HG02938 (cell line): ENCODE data around the gene CNTF.
A peak's percentile ranks its signal among the peaks of the same experiment; 100 is the strongest.
"Not testable (repeated sequence)": the region's sequence is repeated elsewhere in the genome, so short reads cannot be mapped to it uniquely, and the experiment has no call there.

Source experiments
- ATAC-seq: cut with Tn5 transposase; IDR thresholded peaks from one replicate; pipeline ENCODE4 v1.9.1; 2021; ENCODE audit warnings: mild to moderate bottlenecking, moderate library complexity; ENCODE audit not compliant: unreplicated experiment

The CNTF gene, protein sequence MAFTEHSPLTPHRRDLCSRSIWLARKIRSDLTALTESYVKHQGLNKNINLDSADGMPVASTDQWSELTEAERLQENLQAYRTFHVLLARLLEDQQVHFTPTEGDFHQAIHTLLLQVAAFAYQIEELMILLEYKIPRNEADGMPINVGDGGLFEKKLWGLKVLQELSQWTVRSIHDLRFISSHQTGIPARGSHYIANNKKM

DNA sequence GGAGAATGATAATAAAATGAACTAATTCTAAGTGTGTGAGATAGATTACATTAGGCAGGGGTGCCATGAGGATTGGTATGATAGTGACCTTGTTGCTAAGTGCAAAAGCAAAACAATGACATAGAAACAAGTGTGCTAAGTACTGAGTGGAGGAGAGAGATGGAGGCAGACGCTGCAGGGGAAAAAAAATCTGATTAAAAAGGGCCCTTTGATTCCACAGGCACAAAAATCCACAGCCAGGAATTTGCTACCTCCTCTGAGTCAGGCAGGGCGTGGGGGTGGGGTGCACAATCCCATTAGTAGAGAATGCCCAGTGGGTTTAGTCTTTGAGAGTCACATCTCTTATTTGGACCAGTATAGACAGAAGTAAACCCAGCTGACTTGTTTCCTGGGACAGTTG lies at the start of gene CNTF:
CNTF (plus strand) TSS at position 322 of the 400 bp plus-strand sequence. CDS start 88 bp downstream, outside the sequence.
- no peak for ATAC-seq

DNA sequence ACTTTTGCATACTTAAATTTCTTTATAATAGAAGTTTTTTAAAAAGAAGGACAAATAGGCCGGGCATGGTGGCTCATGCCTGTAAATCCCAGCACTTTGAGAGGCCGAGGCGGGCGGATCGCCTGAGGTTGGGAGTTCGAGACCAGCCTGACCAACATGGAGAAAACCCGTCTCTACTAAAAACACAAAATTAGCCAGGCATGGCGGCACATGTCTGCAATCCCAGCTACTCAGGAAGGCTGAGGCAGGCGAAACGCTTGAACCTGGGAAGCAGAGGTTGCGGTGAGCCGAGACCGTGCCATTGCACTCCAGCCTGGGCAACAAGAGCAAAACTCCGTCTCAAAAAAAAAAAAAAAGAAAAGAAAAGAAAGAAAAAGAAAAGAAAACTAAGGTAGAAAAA lies 49.6 kb upstream of the CNTF start:
- not testable (repeated sequence) for ATAC-seq

DNA sequence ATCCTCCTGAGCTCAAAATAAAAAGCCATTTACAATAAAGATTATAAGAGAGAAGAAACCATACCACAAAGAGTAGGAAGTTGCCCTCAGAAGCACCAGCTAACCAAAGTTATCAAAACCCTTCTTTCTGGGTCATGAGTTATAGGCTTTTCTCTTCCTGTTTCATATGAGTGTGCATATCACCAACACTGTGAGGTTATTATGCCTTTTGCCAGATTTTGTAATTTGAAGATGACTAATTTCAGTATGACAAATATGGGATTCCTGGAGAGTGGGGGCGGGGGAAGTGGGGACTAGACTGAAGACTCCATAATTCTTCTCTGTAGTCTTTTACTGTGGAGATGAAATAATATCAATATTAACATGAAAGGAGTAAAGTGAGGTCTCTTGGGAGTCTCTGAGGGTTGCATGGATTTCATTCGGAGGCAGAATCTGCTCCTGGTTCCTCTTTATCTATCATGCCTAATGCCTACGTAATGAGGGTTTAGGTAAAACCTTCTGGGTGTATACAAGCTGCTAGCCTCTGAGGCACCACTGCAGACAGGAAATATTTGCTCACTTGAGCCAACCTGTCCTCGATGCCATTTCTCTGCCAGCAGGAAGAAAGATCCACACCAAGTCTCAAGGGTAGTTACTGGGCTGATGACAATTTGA lies 48.9 kb upstream of the CNTF start:
- peak; percentile 14 for ATAC-seq

DNA sequence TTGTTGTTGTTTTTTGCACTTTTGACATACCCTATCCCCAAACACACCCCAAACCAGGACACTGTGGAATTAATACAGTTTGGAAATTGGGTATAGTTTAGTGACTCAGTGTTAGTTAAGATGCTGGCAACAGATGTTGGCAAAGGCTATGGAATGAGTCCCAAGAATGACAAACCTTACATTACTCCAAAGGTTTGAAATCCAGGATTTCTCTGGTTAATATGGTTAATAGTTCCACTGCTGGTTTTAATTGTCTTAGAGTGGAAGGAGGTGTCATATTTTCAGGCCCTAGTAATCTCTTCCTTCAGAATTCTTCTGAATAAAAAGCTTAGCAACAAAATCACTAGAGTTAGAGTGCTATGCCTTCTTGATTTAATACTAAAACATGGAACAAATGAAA lies 47.6 kb upstream of the CNTF start:
- ATAC-seq: no peak

DNA sequence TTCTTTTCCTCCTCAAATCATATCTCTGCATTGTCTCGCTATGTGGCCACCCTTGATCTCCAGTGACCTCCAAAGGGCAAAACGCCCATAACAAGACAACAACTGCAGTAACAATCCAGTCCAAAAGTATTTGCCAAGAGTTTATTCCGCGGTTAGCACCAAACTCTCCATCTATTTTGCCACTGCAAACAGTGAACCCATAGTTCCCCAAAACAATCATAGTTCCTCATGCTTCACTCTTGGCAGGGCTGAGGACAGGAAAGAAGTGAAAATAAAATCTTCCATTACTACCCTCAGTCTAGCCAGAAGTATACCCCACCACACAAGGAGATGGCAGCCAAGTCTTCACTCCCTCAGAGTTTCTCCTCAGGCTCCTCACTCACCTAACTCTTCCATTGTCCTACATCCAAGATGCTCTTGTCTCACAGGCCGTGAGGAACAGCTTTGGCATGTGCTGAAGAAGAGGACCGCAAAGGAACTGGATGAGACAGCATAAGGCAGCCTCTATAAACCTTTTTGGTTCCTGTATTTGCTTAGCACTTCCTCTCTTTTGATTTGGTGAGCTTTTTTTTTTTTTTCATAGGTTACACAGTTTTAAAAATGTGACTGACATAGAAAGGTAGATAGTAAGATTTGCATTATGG lies 47.0 kb upstream of the CNTF start, which contains the start of gene LPXN:
LPXN (minus strand) TSS at position 480 of the 644 bp plus-strand sequence; CDS start at position 396, 84 bp downstream.
- no peak for ATAC-seq

DNA sequence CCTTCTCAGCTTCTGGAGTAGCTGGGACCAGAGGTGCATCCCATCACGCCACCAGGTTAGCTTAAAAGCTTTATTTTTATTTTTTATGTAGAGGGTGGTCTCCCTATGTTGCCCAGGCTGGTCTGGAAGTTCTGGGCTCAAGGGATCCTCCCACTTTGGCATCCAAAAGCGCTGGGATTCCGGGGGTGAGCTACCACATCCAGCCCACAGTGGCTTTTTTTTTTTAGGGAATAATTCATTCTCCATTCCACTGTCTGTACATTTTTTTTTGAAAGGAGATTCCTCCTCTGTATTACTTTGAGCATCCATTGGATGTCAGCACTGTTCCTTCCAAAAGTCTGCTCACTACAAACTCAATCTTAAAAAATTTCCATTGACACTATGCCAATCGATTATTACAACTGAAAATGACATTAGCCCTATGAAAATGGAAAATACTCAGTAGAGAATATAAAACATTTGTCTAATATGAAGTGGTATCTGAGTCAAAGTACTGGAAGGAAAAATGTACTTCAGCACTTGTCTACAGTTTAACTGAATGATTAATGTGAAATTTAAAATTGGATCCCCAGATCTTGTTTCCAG lies 45.5 kb upstream of the CNTF start:
- no peak for ATAC-seq

DNA sequence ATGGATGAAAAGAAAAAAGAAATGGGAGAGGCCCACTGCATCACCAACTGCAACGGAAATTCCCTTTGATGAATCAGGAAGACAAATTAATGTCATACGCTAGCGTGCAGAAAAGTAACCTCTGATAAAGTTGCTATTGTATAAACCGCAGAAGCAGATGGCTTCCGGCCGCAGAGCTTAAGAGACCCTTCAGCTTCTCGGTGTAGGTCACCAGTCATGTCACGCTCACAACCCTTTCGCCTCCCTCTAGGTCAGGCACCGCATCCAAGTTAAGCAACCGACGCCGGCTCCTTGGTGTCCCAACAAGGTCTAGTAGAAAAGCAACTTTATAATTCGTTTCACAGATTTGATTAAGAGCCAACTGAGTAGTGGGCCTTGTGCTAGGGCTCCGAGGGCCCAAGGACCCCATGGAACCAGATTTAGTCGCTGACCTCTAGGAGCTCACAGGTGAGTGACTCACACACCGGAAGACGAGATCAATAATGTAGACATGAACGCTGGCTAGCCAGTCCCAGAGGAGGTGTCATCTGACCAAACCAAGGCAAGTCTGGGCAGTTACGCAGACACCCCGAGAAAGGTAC lies 44.8 kb upstream of the CNTF start:
- peak; percentile 42 for ATAC-seq

DNA sequence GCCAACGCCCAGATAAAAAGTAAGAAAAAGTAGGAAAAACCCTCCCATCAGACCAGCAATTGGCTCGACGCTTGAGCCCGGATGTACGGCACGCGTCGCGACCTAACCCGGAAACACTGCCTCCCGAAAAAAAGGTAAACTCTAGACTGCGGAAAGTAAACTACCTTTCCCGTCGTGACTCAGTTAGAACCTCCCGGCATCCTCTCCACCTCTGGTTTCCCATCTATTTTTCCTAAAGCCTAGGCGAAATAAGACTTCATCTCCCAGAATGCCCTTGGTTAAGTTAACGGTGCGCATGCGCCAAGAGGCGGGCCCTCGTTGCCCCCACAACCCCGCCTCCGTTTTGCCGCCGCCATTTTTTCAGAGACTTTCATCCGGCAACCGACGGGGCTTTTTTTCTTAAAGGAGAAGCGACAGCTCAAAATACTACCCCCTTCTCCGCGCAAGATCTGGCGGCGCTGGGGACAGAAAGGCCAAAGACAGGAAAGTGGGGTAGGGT lies 44.3 kb upstream of the CNTF start:
- ATAC-seq: peak; percentile 10

DNA sequence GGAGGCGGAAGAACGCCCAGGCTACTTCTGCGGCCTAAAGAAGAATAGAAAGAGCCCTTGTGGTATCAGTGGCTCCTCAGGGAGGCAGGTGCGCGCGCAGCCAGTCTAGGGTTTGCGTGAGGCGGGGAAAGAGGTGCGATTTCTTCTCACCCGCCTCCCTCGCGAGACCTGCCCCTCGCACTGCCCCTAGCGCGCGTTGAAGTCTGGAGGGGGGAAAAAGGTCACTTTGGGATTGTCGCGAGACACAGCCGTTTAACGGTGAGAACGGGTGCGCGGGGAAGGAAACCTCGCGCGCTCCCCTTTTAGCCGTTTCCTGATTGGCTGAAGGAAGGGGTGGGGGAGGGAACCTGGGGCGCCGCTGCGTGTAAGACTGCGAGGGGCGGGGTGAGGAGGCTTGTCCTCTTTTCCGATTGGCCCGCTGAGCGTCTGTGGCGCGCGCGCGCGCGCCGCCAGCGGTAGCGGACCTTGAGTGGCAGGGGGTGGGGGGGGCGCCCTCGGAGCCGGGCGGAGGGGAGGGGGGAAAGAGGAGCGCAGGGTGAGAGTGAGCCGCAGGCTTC lies 43.8 kb upstream of the CNTF start, which contains the start of gene ZFP91:
ZFP91 (plus strand) TSS at position 429 of the 557 bp plus-strand sequence. CDS start 219 bp downstream, outside the sequence.
- peak; percentile 31 for ATAC-seq

DNA sequence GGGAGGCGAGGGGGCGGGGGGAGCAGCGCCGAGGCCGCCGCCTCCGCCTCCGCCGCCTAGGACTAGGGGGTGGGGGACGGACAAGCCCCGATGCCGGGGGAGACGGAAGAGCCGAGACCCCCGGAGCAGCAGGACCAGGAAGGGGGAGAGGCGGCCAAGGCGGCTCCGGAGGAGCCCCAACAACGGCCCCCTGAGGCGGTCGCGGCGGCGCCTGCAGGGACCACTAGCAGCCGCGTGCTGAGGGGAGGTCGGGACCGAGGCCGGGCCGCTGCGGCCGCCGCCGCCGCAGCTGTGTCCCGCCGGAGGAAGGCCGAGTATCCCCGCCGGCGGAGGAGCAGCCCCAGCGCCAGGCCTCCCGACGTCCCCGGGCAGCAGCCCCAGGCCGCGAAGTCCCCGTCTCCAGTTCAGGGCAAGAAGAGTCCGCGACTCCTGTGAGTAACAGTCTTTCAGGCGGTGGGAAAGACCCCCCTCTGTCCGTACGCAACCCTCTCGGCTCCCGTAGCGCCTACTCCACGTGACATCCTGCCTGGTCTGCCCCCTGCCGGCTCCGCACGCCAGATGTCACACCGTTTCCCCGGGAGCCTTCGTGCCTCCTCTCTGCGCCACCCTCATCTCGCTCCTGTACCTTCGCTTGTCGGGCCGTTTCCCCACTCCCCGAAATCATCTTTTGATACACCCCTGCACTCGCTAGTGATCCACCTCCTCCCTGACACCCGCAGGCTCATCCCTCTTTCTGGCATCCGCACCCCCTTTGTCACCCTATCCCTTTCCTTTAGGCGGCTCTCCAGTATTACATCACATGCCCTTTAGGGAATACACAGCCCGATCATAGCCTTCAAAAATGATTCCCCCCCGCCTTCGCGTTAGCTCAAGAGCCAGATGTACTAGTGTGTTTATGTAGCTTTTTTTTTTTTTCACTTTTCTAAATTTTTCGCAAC lies 43.0 kb upstream of the CNTF start:
- peak; percentile 39 for ATAC-seq

DNA sequence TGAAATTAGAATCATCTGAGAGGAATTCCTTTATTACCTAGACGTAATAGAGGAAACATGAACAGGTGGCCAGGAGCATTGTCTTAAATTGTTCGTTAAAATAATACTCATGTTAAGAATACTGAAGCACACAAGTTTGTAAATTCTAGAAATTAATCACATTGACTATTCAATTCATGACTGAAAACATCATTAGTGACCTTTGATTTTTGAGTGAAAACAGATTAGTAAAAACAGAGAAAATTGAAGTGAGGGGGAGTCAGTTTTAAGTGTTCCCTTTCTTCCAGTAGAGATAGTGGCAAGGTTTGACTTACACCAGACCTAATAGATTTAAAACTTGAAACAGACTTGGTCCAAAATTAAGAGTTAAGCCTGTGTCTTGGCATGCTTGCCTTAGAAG lies 42.2 kb upstream of the CNTF start:
- no peak for ATAC-seq

DNA sequence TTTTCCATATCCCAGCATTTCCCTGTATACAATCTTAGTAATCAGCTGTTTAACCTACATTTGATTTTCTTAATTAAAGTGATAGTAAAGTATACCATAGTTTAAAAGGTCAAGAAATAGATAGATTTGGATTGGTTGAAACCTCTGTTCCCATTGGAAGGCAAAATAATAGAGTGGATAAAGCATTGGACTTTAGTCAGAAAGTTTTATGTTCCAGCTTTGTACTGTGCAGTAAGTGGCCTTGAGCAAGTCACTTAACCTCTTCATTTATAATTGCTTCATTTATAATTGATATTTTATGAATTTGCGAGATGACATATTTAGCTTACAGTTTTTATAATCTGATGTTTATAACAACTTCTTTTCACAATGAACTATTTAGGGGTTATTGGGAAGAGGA lies 40.0 kb upstream of the CNTF start:
- no peak for ATAC-seq

DNA sequence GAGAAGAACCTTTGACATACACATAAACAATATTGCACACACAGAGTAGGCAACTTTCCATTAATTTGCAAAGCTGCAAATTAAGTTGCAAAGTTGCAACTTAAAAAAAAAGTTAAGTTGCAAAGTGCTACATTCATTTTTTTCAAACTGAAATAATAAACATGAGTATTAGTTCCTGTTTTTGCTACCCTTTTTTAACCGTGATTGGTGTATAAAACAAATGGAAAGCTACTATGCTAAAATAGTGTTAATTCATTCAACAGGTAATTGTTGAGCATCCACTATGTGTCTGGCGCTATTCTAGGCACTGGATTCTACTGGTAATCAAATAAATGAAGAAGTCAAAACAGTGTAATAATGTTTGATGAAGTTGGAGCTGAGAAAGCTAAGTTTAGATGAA lies 35.5 kb upstream of the CNTF start:
- ATAC-seq: no peak

DNA sequence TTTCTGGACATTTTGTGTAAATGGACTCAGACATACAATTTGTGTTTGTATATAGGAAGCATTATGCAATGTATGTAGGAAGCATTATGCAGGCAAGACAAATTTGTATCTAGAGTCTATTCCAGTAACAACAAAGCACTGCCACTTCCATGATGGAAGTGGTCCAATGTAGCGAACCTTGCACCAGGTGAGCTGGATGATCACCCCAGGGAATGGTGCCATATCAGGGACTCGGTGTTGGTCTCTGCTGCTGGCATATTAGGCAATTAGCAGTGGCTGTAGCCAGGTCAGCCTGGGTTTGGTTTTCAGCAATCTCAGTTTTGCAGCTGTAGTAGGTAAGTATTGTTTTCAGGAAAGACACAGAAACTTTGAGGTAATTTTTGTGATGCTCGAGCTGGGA lies 30.8 kb upstream of the CNTF start:
- no peak for ATAC-seq

DNA sequence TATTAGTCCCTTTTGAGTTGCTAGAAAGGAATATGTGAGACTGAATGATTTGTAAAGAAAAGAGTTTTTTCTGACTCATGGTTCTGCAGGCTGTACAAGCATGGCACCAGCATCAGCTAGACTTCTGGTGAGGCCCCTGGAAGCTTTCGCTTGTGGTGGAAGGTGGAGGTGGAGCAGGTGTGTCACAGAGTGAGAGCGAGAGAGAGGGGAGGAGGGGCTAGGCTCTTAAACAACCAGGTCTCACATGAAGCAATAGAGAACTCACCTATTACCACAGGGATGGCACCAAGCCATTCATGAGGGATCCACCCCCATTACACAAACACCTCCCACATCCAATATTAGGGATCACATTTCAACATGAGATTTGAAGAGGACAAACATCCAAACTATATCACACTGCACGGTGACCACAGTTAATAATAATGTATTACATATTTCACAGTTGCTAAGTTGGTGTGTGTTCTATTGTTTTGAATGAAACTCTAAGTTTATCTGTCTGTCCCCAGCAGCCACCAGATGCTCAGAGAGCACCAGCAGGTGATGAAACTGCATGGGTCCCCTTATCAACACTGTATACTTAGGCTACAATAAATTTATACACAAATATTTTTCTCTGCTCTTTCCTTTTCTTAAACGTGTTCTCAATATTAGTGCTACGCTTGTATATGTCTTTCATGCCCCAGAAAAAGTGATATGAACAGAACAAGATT lies 29.5 kb upstream of the CNTF start:
- ATAC-seq: no peak

DNA sequence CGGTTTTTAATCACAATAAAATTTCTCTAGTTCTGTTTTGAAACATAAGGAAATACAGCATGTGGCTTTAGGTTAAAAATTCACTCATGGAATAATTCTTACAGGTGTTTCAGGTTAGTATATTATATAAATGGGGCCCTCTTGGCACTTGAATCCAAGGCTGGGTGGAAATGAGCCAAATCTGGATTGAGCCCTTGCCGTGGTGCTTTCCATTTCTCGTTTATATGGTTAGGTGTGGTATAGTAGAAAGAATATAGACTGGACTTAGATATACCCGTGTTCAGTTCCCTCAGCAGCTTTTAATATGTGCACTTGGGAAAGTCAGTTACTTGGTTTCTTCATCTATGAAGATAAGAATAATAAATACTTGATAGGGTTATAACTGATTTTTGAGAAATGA lies 27.6 kb upstream of the CNTF start:
- no peak for ATAC-seq

DNA sequence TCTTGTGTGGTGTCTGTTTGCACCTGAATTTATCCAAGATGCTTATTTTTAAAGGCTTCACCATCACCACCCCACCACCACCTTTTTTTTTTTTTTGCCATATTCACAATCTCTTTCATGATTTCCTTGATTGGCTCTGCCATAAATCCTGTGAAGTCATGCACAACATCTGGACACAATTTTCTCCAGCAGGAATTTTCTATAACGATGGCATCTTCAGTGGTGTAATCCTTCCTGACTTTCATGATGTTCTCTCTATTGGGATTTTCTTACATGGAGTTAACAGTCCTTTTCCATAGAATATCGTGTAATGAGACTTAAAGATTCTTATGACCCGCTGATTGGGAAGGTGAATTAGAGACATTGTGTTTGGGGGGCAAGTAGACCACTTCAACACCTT lies 25.8 kb upstream of the CNTF start:
- ATAC-seq: no peak

DNA sequence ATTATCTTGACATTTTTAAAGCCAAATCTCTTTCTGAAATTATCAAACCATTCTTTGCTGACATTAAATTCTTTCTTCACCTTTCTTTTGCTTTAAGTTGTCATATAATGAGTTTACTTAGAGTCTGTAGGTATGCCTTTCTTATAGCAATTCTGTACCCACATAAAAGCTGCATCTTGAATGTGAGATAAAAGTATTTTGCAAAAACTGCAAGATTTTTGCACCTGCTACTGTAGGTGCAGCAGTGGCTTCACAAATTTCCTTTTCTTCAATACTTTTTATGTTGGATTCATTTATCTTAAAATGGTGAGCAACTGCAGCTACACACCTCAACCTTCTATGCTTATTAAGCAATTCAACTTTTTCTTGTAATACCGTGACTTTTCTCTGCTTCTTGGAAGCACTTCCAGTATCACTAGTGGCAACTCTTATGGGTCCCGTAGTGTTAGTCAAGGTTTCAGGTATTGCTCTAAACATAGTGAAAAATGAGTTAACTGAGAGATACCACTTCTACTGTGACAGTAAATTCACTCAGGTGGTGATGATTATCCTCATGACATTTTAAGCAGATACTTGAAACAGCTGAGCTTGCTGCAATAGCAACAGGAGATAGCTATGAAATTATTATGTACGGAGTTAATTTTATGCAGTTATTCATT lies 24.9 kb upstream of the CNTF start:
- ATAC-seq: no peak

DNA sequence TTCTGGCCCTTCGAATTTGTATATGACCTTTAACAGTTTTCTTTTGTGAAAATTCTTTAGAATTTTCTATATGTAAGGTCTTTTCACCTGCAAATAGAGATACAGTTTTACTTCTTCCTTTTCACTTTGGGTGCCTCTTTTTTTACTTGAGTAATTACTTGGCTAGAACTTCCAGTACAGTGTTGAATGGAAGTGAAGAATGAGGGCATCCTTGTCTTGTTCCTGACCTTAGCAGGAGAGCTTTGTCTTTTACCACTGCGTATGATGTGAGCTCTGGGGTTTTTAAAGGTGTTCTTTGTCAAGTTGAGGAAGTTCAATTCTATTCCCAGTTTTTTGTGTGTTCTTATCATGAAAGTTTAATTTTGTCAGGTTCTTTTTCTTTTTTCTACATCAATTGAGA lies 22.0 kb upstream of the CNTF start:
- no peak for ATAC-seq
